ENCODE results near the gene NAA60.

Gene NAA60

GRCh38 chr16:3443108-3444031 is at the start of gene NAA60, which contains the start of gene ZNF597:
TSS of gene NAA60 (plus strand) at chr16:3443680. CDS start at chr16:3476228, 32,548 bp downstream.
TSS of gene ZNF597 (minus strand) at chr16:3443504. CDS start at chr16:3443153, 351 bp downstream.
- peak; percentile 86 for DNase-seq (ENCODE audit: low read depth, low spot score)

- no peak for DNase-seq (ENCODE audit: low read depth, low spot score)
Observed at GRCh38 chr16:3400446-3400778, 43.1 kb upstream of the NAA60 start.

DNA sequence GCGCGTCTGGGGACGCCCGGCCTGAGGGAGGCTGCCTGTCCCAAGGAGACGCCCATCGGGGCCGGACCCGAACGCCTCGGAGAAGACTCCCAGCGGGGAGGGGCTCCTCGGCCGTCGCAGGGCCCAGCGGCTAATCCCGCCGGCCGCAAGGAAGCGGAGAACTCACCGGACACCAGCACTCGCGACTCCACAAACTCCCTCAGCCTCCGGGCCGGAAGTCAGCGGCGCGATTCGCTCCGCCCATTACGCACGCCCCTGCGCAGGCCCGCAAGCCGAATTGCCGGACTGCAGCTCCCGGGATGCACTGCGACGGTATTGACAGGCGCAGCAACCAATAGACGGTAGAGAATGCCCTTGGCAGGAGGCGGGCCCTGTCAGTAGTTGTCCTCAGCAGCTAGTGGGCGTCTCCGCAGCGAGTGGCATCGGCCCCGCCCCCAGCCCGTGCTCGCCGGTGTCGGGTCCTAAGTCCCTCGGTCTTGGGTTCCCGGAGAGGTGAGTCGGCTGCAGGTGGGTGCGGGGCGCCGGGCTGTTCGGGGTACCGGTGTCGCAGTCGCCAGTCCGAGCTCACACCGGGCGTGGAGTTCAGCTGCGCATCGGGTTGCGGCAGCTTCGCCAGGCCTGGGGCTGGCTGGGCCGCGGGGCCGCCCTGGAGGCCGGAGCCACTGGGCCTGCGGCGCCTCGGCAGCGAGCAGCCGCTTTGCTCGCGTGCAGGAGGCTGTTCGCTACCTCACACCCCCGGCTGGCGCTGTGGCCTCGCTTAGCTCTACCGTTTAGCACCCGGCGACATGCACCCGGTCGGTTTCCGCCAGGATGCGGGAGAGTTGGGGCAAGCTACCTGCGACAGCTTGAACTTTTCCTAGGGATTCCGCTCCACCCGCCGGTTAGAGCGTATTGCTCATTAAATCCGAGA is 42.4 kb upstream of the NAA60 start, which contains the start of the genes ZNF174 and ZSCAN32:
Gene ZNF174 (plus strand): TSS at position 437 of the 910 bp plus-strand sequence. CDS start 790 bp downstream, outside the sequence.
Gene ZSCAN32 (minus strand): TSS at position 226 of the 910 bp plus-strand sequence. CDS start 3,447 bp downstream, outside the sequence.
- peak; percentile 95 for DNase-seq (ENCODE audit: low read depth, low spot score)

- DNase-seq (ENCODE audit: low read depth, low spot score) = no peak
Observed at GRCh38 chr16:3401719-3402397, 41.6 kb upstream of the NAA60 start.

DNA sequence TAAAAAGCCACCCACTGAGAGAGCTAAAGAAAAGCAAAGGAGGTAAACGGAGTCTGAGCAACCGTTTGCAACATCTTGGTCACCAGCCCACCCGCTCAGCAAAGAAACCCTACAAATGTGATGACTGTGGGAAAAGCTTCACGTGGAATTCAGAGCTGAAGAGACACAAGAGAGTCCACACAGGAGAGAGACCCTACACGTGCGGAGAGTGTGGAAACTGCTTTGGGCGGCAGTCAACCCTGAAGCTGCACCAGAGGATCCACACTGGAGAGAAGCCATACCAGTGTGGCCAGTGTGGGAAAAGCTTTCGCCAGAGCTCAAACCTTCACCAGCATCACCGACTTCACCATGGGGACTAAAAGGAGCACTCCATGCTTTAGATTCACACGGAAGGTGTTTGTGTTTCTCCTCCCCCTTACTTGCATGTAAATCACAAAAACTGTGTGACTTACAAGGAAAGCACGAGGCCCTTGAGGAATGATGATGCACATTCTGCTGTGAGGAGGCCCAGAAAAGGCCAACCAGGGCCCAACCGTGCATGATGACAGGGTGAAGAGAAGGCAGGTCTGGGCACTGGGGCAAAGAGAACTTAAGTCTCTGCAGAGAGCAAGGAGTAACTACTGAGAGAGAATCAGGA is 34.8 kb upstream of the NAA60 start:
- no peak for DNase-seq (ENCODE audit: low read depth, low spot score)

- DNase-seq (ENCODE audit: low read depth, low spot score) = no peak
Observed at GRCh38 chr16:3413730-3414379, 29.6 kb upstream of the NAA60 start.

GRCh38 chr16:3431779-3432219 is 11.7 kb upstream of the NAA60 start:
- DNase-seq (ENCODE audit: low read depth, low spot score) = no peak

DNA sequence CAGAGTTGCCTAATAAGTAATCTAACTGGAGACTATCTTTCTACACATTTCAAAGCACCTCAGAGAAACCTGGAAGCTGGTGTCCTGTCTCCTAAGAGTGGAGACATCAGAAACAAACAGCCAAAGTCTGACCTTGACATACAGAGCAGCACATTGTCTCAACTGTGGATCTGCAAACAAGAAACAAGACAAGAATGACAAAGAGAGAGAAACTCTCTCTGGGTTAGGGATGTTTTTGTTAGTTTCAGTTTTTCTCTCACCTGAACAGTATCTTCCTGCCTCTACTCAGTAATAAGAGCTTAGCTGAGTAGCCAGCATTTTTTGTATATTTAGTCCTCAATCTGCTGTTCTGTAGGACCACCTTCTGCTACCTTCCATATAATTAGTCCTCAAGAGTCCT is 9.1 kb upstream of the NAA60 start:
- DNase-seq (ENCODE audit: low read depth, low spot score) = no peak

GRCh38 chr16:3439637-3440036 is 3.8 kb upstream of the NAA60 start:
- no peak for DNase-seq (ENCODE audit: low read depth, low spot score)

GRCh38 chr16:3444032-3444388 is 530 bp downstream of the NAA60 start:
- no peak for DNase-seq (ENCODE audit: low read depth, low spot score)

- no peak for DNase-seq (ENCODE audit: low read depth, low spot score)
Observed at GRCh38 chr16:3454093-3454492, 10.6 kb downstream of the NAA60 start.

- no peak for DNase-seq (ENCODE audit: low read depth, low spot score)
Observed at GRCh38 chr16:3454631-3455147, 11.2 kb downstream of the NAA60 start.

- DNase-seq (ENCODE audit: low read depth, low spot score) = no peak
Observed at GRCh38 chr16:3457434-3458252, 14.2 kb downstream of the NAA60 start.

DNA sequence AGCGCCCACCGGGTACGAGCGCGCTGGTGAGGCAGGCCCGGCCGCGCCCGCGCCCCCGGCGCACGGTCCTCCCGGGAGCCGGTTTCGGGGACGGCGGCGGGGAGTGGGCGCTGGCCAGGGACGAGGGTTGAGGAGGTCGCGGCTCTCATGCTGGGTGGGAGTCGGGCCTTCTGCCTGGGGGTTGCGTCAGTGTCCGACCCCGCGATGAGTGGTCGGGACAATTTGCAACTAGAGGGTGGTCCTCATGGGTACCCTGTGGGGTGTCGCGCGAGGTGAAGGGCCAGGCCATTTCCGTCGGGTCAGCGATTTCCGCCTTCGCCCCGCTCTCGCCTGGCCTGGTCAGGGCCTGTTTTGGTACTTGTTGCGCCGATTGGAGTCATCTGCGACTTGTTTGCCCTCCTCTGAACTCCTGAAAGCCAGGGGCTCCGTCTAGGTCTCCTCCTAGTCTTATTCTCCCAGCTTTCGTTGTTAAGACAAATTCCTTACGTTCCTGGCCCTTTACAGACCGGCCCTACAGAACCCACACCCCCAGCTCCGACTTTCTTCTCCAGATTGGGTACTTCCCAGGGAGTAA is 14.9 kb downstream of the NAA60 start:
- DNase-seq (ENCODE audit: low read depth, low spot score) = no peak

- no peak for DNase-seq (ENCODE audit: low read depth, low spot score)
Observed at GRCh38 chr16:3458852-3459361, 15.4 kb downstream of the NAA60 start.

DNA sequence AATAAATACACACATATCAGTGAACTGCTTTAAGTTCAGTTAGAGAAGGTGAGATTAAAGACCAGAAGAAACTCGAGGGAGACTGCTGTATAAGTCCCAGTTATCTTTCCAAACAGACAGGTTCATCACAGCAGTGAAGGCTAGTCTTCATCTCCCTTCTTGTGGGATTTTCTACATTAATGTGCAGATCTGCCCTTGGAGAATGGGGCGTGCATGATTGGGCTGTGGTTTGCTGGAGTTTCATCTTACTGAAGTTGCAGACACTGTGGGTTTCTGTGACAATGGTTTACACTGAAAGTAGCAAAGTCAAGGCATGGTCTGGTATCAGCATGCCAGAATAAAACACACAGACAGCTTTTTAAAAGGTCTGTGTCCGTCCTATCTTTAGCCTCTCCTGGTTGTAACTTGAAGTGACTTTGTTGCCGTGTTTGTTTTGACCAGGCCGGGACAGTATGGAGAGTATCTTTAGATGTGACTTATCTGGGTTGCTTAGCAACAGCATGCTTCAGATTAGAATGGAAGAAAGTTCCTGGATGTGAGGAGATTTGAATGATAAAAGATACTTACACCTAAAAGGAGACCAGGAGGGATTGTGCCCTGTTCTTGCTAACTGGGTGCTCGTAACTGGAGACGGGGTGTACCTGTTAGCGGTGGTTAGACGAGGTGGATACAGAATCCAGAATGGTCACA is 16.1 kb downstream of the NAA60 start:
- no peak for DNase-seq (ENCODE audit: low read depth, low spot score)

- no peak for DNase-seq (ENCODE audit: low read depth, low spot score)
Observed at GRCh38 chr16:3460121-3460520, 16.6 kb downstream of the NAA60 start.

DNA sequence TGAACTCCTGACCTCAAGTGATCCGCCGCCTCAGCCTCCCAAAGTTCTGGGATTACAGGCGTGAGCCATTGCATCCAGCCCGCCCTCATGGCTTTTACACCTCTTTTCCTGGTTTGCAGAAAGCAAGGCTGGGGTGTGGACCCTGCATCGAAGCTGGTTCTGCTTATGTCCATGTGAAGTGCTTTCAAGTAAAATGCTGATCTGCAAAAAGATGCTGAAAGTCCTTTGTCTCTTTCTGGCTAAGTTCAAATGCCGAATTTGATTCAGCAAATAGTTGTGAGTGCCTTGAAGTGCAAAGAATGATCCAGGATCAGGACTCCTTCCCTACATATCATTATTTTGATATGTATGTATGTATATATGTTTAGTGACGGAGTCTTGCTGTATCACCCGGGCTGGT is 17.1 kb downstream of the NAA60 start:
- no peak for DNase-seq (ENCODE audit: low read depth, low spot score)

Data from iPS DF 19.7 (cell line).